GM18909 (cell line): ENCODE results near the gene NADSYN1.

Experiments
- ATAC-seq: cut with Tn5 transposase; IDR thresholded peaks from one replicate; pipeline ENCODE4 v1.9.1; 2021; ENCODE audit warnings: mild to moderate bottlenecking; ENCODE audit not compliant: unreplicated experiment, poor library complexity

The NADSYN1 gene

DNA sequence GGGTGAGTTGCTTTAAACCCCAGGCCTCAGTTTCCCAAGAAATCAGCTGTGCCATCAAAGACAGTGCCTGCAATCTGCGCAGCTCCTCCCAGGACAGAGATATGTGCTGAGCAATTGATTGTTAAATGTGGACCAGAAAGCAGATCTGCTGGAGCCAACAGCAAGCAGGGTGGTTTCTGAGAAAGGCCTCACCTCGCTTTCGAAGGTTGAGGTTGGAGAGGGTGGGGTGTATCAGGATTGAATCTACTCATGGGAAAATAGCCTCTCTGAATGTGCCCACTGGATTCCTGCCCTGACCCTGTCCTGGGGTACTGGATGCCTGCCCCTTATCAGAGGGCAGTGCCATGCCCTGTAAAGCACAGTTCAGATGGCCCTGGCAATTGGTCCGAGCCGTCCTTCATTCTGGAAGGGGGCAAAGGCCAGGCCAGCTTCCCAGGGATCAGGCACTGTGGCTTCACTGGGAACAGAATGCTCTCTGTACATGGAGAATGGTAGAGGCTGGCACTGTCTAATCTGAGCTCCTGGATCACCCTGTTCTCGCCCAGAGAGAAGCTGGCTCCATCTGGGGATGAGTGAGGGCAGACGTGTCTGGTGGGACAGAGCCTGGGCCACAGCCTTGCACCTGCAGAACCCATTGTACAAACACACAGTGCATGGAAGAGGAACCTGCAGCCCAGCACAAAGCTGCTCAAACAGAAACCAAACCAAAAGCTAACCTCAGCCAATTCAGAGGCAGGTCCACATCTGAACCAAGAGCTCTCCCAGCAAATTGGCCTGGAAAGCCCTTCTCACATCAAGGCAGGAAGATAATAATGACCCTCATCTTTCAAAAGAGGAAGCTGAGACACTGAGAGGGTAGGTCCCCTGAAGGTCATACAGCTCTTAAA is 20.0 kb upstream of the NADSYN1 start:
- no peak for ATAC-seq

DNA sequence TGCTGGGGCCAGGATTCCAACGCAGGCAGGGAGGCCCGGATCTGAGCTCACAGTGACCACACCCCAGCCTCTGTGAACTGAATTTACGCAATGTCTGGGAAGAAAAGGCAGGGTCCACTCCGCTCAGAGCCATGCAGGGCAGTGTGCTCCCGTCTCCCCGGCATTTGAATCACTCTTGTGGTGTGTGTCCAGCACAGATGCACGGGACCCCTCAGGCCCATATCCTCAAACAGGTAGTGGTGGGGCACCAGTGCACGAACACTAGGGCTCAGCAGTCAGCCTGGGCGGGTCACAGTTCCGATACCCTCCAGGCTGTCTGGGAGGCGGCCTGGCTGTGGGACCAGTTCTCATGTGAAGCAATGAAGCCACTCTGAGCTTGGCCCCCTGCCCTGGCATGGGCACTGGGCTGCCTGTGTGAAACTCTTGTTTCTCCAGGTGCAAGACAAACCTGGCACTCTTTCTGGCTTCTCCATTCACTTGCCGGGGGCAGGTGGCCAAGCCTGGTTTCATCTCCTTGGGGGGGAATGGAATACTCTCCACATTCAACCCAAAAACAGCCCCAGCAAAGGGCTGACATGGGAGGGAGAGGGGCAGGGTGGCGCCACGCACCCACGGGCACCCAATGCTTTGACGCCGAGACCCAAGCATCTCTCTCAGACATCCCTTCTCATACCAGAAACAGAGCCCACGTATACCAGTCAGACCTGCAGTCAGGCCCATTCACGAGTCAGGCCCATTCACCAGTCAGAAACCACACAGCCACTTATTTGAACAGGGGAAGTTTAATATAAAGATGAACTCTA is 19.2 kb upstream of the NADSYN1 start:
- no peak for ATAC-seq

DNA sequence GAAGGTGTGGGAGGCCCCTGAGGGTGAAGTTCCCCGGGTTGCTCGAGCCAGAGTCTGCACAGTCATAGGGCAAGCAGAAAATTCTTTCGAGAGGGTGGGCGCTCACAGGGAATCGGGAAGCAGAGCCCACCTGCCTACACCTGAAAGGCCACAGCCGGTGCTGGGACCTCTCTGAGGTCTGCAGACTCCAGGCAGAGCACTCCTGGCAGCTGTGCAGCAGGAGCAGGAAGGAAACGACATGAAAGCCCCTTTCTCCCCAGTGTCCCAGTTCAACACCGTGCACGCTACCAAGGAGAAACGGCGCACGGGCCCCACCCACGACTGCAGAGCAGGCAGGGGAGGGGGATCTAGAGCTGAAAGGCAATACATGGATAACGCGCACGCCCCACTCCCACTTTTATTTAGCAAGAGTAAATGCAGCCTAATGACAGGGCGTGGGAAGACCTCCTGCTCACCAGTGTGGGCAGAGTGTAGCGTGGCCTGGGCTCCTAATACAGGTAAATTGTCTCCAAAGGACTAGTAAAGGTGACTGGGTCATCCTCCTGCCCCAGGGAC is 18.4 kb upstream of the NADSYN1 start:
- no peak for ATAC-seq

DNA sequence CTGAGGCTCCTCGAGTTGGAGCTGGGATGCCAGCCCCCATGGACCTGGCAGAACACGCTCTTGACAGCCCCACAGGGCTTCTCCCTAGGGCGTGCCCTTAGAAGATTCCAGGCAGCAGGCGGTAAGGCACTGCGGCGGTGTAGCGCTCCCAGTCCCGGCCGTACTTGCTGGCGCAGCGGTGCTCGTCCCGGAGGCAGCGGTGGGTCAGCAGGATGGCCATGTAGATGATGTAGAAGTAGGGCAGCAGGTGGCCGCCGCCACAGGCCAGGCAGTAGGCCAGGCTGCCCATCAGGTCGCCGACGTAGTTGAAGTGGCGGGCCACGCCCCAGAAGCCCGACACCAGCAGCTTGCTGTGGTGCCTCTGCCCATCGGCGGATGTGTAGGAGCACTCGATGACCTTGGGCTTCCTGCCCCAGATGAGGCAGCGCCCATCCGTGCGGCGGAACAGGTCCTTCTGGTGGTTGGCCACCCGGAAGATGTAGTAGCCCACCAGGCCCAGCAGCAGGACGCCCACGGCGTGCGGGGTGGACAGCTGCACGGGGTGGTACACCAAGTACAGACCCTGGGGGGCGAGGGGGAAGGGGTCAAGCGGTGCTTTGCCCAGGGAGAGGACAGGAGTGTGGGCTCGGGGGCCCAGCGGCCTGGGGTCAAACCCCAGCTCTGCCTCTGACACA is 17.6 kb upstream of the NADSYN1 start:
- no peak for ATAC-seq

DNA sequence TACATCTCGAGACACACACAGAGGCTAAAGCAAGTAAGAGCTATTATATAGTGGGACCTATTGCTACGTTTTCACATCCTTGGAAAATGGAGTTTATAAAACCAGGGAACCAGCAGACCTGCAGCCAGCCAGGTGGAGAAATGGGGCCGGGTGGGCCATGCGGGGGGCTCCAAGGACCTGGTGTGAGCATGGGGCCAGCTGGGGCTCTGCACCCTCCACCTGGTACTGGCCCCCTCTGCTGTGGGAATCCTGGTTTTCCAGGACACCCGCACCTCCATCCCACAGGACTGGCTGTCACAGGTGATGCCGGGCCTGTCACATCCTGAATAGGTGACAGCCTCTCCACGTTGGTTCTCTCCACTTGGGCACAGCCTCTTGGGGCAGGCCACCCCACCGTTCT is 16.1 kb upstream of the NADSYN1 start:
- no peak for ATAC-seq

DNA sequence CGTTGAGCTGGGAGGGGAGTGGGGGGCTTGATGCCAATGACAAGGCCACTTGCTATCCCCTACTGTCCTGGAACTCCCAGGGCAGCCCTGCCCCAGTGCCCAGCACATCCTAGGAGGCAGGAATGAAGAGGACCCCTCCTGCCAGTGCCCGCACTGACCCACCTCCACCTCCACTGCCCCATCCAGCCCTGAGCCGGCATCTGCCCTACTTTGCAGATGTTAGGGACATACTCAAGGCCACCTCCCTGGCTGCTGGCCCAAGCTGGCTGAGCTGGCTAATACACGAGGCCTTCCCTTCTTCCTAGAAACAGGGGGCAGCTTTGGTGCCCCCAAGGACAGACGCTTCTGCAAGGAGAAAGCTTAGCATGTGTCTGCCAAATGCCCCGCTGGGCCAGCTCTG is 15.6 kb upstream of the NADSYN1 start:
- no peak for ATAC-seq

DNA sequence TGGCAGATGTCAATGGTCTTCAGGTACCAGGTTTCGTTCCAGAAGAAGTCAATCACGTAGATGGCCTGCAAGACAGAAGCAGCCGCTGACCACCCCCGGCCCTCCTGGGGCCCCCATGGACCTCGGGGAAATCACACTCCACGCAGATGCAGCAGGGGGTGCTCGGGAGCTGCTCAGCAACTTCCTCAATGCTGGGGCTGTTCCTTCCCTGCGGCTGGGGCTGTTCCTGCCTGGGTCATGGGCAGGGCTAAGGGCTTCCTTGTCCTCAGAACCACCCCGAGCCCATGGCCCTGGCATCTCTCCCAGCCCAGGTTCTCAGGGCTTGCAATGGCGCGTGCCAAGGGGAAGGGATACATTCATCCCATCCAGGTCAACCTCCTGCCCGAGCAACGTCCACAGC is 15.1 kb upstream of the NADSYN1 start:
- ATAC-seq: no peak

DNA sequence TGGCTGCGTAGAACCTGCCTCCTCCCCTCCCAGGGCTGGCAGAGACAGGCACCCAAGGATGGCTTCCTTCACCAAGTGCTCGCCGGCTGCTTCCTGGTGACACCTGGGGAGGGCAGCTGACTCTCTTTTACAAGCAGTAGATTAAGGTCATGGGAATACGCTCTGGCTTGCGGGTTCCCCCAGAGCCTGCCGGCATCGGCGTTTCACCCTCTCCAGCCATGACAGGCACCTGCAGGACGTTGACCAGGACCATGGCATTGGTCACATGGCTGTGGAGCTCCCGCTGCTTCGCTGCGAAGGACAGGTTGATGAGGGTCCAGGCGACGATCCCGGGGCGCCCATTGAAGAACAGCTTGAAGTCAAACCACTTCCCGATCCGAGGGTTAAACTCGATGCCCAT is 14.4 kb upstream of the NADSYN1 start:
- ATAC-seq: no peak

DNA sequence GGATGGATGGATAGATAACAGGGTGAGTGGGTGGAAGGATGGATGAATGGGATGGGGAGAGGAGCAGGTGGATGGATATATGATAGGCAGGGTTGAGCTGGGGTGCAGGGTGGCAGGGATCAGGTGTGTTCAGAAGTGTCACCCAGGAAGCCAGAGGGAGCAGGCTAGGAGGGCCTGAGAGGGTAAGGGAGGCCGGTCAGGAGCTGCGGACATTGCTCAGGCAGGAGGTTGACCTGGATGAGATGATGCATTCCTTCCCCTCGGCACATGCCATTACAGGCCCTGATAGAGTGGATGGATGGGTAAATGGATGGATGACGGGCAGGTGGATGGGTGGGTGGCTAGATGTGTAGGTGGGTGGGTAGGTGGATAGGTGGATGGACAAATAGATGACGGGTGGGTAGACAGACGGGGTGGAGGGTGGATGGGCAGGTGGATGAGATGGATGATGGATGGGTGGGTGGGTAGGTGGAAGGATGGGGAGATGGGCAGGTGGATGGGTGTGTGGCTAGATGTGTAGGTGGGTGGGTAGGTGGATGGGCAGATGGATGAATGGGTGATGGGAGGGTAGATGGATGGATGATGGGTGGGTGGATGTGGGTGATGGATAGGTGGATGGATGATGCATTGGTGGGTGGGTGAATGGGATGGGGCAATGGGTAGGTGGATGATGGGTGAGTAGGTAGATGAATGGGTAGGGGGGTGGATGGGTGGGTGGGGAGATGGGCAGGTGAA is 12.8 kb upstream of the NADSYN1 start:
- ATAC-seq: no peak

DNA sequence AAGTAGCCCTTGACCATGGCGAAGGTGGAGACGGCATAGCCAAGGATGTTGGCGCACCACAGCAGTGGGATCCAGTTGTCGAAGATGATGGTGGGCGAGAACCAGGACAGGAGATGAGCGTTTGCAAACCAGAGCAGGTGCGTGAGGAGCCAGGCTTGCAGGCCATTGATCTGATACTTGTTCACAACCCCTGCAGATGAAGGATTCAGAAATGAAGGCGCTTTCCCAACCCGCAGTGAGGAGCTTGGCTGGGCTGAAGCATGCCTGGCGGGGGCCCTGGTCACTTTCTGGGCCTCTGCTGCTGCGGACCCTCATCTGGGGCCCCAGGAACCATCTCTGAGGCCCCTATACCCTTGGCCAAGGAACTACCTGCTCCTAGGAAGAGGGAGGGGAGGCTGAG is 11.8 kb upstream of the NADSYN1 start:
- ATAC-seq: no peak

DNA sequence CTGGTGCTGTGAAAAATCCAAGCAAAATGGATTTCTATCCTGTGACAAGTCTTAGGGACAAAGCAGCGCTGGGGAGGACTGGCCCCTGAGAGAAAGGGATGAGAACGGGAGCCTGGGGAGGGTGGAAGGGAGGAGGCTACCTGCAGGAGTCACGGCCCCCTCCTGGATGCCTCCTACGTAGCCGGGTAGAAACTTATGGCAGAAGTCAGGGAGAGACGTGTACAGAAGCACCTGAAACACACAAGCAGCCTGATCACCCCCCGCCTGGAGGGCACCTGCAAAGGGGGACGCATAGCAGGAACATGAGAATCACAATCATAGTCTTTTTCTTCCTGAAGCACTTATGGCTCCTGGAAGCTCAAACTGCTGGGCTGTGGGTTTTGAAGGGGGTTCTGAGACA is 10.9 kb upstream of the NADSYN1 start:
- ATAC-seq: no peak

DNA sequence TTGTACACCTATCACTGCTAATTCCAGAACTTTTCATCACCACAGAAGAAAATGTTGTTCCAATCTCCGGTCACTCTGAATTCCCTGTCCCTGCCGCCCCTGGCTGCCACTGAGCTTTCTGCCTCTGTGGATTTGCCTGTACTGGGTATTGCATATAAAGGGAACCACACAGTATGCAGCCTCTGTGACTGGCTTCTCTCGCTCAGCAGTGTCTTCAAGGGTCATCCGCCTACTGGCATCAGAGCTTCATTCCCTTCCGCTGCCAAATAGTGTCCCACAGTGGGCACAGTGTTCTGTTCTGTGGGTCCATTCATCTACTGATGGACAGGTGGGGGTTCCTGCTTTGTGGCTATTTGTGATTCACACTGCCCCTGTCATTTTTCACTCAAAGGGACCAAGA is 10.1 kb upstream of the NADSYN1 start:
- no peak for ATAC-seq

DNA sequence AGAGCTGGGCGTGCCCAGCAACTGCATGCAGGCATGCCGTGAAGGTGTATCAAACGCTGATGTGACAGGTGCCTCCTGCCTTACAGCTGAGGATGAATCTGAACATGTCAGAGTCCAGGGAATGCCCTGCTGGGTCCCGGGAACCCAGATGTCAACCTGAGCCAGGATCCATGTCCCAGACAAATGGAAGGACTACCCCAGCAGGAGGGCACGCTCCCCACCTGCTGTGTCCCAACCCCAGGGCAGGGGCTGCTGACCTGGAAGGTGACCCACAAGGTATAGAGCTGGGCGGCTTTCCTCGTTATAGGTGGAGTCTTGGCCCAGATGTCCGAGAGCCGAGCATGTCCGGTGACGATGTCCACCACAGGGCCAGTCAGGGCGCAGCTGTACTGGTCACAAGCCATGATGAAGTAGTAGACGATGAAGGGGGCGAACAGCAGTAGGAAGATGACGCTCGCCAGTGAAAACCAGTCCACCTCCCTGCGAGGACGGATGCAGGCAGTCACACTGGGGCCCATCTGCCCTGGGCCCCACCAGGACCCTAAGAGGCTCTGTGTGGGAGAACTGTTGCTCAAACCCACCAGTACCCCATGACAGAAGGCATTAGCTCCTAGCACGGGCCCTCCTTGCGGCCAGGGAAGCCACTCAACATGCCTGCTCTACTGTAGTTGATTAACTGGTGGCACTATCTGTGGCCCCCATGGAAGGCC is 9.1 kb upstream of the NADSYN1 start:
- no peak for ATAC-seq

DNA sequence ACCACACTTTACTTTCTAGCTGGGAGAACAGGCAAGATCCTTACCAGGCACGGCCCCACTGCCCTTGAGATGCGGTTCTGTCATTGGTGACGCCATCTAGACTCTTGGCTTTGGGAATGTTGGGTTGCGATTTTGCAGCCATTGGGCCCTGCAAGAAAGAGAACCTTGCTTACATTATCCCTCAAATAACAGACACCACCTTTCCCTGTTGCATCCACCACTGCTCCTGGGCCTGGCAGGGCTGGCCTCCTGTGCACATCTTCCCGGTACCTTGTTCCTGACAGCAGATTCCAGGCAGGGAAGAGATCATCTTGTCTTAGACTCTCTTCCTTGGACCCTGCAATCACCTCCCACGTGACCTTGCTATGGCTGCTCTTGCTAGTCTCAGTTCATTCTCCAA is 8.2 kb upstream of the NADSYN1 start:
- ATAC-seq: no peak

DNA sequence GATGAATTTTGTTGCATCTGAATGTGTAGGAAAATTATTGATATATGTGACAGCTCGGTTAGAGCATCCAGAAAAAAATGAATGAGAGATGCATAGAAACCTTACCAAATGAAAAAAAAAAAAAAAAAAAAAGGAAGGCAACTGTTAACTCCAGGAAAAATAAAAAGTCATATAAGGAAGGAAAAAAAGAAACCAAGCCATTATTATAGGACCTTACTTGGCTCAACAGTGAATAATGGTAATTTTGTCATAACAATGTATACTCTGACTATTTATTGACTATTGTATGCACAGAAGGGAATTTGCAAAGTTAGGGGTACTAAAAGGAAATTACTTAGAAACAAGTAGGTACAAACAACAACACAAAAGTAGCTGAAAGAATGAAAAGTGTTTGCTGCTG is 6.9 kb upstream of the NADSYN1 start:
- ATAC-seq: no peak

DNA sequence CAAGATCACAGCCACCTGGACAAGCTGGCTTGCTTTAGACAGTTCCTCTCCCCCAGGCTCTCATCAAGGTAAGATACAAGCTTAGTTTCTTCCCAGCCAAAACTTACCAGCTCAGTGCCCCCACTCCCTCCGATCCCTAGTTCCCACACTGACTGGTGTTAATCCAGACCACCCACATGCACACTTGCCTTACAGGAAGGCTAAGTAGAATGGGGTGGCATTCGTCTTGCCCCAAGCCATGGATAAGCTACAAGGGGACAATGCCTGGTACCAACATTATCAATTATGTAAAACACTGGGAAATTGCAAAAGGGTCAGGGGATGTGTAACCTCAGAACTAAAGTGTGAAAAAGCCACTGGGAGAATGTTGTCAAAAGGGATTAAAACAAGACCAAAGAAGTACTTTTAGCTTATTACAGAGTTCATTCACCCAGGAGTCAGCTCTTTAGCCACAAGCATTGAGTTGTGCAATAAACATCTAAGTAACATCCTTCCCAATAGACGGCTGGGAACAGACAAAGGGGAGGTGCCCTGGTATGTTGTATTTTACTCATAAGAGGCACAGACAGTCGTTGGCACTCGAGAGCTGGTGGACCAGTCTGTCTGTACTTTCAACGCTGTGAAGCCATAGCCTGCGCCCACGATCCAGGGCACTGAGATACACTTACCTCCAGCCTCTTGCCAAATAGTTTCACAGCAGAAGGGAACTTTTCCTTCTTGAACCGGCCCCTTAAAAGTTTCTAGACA is 5.9 kb upstream of the NADSYN1 start:
- no peak for ATAC-seq

DNA sequence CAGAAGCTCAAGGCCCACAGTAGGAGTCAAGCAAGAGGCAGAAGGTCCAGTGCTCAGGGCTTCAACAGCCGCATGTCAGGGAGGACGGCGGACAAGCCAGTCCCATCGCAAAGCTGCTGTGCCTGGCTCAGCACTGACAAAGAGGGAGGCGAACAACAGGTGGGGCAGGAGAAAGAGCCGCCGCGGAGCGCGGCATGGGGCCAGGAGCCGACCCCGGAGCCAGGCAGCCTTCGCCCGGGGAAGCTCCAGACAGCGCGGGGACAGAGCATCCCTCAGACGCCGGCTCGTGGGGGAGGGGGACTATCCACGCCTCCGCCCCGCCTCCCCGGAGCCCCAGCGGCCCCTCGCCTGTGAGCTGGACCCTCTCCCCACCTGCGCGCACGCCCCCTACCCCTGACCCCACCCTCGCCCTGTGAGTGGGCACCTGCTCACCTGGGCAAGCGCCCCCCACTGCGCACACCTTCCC is 5.2 kb upstream of the NADSYN1 start:
- ATAC-seq: peak; percentile 7

DNA sequence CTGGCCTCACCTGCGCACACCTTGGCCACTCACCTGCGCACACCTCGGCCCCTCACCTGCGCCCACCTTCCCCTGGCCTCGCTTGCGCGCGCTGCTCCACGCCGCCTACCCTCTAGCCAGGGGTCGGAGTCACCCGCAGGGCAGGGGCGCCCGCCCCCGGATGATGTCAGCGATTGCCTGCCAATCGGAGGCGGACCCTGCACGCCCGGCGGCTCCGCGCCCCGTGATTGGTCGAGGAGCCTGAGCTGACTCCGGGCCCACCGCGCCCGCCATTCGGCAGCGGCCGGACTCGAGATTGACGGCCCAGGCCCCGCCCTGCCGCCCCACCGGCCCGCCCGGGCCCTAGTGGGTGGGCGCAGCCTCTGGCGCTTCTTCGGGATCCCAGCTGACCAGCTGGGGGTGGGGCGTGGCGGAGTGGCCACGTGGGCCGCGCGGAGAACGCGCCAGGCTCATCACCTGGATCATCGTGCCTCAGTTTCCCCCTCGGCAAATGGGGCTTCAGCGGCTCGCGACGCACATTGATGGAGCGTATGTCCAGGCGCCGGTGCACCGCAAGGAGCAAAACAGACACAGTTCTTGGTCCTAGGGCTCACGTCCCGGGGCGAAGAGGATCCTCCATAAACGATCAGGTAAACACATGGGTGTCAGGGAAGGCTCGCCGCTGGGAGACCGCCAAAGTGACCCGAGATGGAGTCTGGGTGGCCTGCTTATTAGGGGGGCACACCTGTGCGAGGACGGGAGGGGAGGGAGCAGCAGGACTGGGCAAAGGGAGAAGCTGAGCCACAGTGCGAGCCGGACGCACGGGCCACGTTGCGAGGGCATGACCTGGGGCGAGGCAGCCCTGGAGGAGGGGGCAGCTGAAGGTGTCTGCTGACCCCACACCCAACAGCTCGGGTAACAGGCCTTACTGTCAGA is 4.5 kb upstream of the NADSYN1 start, which contains the start of gene DHCR7:
DHCR7 (minus strand) TSS at position 137 of the 915 bp plus-strand sequence. CDS start 3,441 bp downstream, outside the sequence.
- peak; percentile 80 for ATAC-seq
